Measurements from ENCODE around the gene CALB2.

CALB2 gene

GRCh38 chr16:71376465-71377157, 18.1 kb downstream of the CALB2 start:
- TF ChIP-seq, protein P1, sequence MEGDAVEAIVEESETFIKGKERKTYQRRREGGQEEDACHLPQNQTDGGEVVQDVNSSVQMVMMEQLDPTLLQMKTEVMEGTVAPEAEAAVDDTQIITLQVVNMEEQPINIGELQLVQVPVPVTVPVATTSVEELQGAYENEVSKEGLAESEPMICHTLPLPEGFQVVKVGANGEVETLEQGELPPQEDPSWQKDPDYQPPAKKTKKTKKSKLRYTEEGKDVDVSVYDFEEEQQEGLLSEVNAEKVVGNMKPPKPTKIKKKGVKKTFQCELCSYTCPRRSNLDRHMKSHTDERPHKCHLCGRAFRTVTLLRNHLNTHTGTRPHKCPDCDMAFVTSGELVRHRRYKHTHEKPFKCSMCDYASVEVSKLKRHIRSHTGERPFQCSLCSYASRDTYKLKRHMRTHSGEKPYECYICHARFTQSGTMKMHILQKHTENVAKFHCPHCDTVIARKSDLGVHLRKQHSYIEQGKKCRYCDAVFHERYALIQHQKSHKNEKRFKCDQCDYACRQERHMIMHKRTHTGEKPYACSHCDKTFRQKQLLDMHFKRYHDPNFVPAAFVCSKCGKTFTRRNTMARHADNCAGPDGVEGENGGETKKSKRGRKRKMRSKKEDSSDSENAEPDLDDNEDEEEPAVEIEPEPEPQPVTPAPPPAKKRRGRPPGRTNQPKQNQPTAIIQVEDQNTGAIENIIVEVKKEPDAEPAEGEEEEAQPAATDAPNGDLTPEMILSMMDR (IDR thresholded peaks at IDR 0.05; ENCODE audit: insufficient read depth, low read length, poor library complexity, severe bottlenecking) = no peak
- H3K4me3 ChIP-seq (ENCODE audit: insufficient read depth, low read length, poor library complexity, severe bottlenecking) = no peak overlapping the region

DNA sequence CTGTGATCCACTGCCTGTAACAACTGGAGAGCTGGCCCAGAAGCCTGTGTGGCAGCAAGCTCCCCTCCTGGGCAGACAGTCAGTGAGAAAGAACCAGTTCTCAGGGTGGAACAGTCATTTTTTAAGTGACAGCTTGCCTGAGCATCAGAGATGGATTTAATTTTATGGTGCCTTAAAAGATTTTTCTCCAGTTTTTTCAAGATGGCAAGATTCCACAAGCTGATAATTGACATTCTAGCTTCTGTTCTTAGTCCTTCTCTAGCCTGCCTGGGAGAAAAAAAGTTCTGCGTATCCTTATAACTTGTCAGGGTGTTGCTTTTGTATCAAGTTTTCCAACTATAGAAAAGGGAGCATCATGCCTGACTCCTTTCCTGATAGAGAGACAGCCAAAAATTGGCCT, 21.2 kb downstream of the CALB2 start:
- no peaks in the 10 kb centered on the region for H3K9me3 ChIP-seq (ENCODE audit: insufficient read depth, low read length)
- H3K27me3 ChIP-seq (ENCODE audit: low read length) = no peaks in the 10 kb centered on the region
- H3K27ac ChIP-seq (ENCODE audit: low read depth, low read length) = no peak overlapping the region
- H2AFZ ChIP-seq (ENCODE audit: low read depth, low read length, severe bottlenecking) = no peak overlapping the region
- H3K4me3 ChIP-seq (ENCODE audit: insufficient read depth, low read length, poor library complexity, severe bottlenecking) = no peak overlapping the region
- H3K9me2 ChIP-seq (replicated peaks; ENCODE audit: insufficient read depth, low read length) = no peaks in the 10 kb centered on the region
- TF ChIP-seq, protein P1 (IDR thresholded peaks at IDR 0.05; ENCODE audit: insufficient read depth, low read length, poor library complexity, severe bottlenecking) = no peak
- no peak for TF ChIP-seq EZH2phosphoT487 (conservative IDR thresholded peaks at IDR 0.05; ENCODE audit: low read length)
- no peak overlapping the region for H3K9ac ChIP-seq (ENCODE audit: low read length)
- H3K79me2 ChIP-seq (ENCODE audit: insufficient read depth, low read length) = no peaks in the 10 kb centered on the region
- no peaks in the 10 kb centered on the region for H3F3A ChIP-seq (ENCODE audit: insufficient read depth)
- H3K4me2 ChIP-seq (ENCODE audit: low read depth, low read length, poor library complexity, severe bottlenecking) = no peak overlapping the region
- H3K36me3 ChIP-seq (ENCODE audit: low read length) = no peaks in the 10 kb centered on the region
- H4K20me1 ChIP-seq (ENCODE audit: low read depth, low read length) = no peaks in the 10 kb centered on the region

More at GRCh38 chr16:71376465-71377157, 18.1 kb downstream of the CALB2 start:
- no peak overlapping the region for H3K4me2 ChIP-seq (ENCODE audit: low read depth, low read length, poor library complexity, severe bottlenecking)
- H3K27ac ChIP-seq (ENCODE audit: low read depth, low read length) = no peak overlapping the region
- H3K9me3 ChIP-seq (ENCODE audit: insufficient read depth, low read length) = no peaks in the 10 kb centered on the region
- H4K20me1 ChIP-seq (ENCODE audit: low read depth, low read length) = no peaks in the 10 kb centered on the region
- no peaks in the 10 kb centered on the region for H3K79me2 ChIP-seq (ENCODE audit: insufficient read depth, low read length)
- H3K27me3 ChIP-seq (ENCODE audit: low read length) = no peaks in the 10 kb centered on the region
- no peaks in the 10 kb centered on the region for H3K36me3 ChIP-seq (ENCODE audit: low read length)
- H3K9me2 ChIP-seq (replicated peaks; ENCODE audit: insufficient read depth, low read length) = no peaks in the 10 kb centered on the region
- H3F3A ChIP-seq (ENCODE audit: insufficient read depth) = no peaks in the 10 kb centered on the region
- H3K9ac ChIP-seq (ENCODE audit: low read length) = no peak overlapping the region
- H2AFZ ChIP-seq (ENCODE audit: low read depth, low read length, severe bottlenecking) = no peak overlapping the region

DNA sequence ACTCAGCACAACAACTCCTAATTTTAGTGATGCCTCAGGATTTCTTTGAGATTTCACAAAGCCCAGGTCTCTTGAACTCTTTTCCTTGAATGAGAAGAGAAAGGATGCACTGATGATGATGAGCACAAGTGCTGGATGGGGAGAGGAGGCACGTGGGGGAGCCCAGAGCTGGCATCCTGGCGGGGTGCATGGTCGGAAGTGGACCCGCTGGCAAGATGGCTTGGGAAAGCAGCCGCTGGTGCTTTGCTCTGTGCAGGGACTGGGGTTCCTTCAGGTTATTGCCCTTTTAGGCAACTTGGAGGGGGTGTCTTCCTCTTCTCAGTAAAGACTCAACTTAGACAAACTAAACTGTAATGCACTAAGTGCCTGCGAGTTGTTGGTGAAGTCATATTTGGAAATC, 22.3 kb downstream of the CALB2 start:
- H3K27ac ChIP-seq (ENCODE audit: low read depth, low read length) = no peak overlapping the region
- TF ChIP-seq, protein P1 (IDR thresholded peaks at IDR 0.05; ENCODE audit: insufficient read depth, low read length, poor library complexity, severe bottlenecking) = no peak
- TF ChIP-seq EZH2phosphoT487 (conservative IDR thresholded peaks at IDR 0.05; ENCODE audit: low read length) = no peak
- no peaks in the 10 kb centered on the region for H3K36me3 ChIP-seq (ENCODE audit: low read length)
- H3F3A ChIP-seq (ENCODE audit: insufficient read depth) = no peaks in the 10 kb centered on the region
- no peak overlapping the region for H2AFZ ChIP-seq (ENCODE audit: low read depth, low read length, severe bottlenecking)
- no peak overlapping the region for H3K4me3 ChIP-seq (ENCODE audit: insufficient read depth, low read length, poor library complexity, severe bottlenecking)
- H3K9me3 ChIP-seq (ENCODE audit: insufficient read depth, low read length) = no peaks in the 10 kb centered on the region
- H3K4me2 ChIP-seq (ENCODE audit: low read depth, low read length, poor library complexity, severe bottlenecking) = no peak overlapping the region
- H3K9me2 ChIP-seq (replicated peaks; ENCODE audit: insufficient read depth, low read length) = no peaks in the 10 kb centered on the region
- no peaks in the 10 kb centered on the region for H3K27me3 ChIP-seq (ENCODE audit: low read length)
- H3K79me2 ChIP-seq (ENCODE audit: insufficient read depth, low read length) = no peaks in the 10 kb centered on the region
- H3K9ac ChIP-seq (ENCODE audit: low read length) = no peak overlapping the region
- H4K20me1 ChIP-seq (ENCODE audit: low read depth, low read length) = no peaks in the 10 kb centered on the region

Measured in SU-DHL-6 (cell line).